ENCODE measurements around the gene PGM5.

PGM5 gene

GRCh38 chr9:68538200-68538599 lies 181.8 kb downstream of the PGM5 start:
- no peak for DNase-seq
- H3F3A ChIP-seq (ENCODE audit: insufficient read depth, low read length) = no peaks in the 10 kb centered on the region
- no peaks in the 10 kb centered on the region for H3K79me2 ChIP-seq (ENCODE audit: low read length)
- no peak overlapping the region for H3K4me2 ChIP-seq (ENCODE audit: low read depth, low read length)
- no peak overlapping the region for H3K9ac ChIP-seq (ENCODE audit: low read length)
- H3K9me2 ChIP-seq (replicated peaks; ENCODE audit: insufficient read depth, low read length) = no peaks in the 10 kb centered on the region
- H4K20me1 ChIP-seq (ENCODE audit: insufficient read depth, low read length) = no peaks in the 10 kb centered on the region
- TF ChIP-seq CTCF (IDR thresholded peaks at IDR 0.05; ENCODE audit: low read length) (no peak), EZH2phosphoT487 (IDR thresholded peaks at IDR 0.05; ENCODE audit: low read length) (no peak), EZH2 (optimal IDR thresholded peaks at IDR 0.05; ENCODE audit: low read depth, low read length) (no peak)
- no peak overlapping the region for H3K27ac ChIP-seq (ENCODE audit: low read length)
- no peaks in the 10 kb centered on the region for H3K4me1 ChIP-seq (ENCODE audit: low read length)
- no peak overlapping the region for H3K4me3 ChIP-seq (ENCODE audit: low read length)
- H3K9me3 ChIP-seq (replicated peaks; ENCODE audit: insufficient read depth, low read length) = no peaks in the 10 kb centered on the region
- H2AFZ ChIP-seq (ENCODE audit: low read length) = no peak overlapping the region
- H3K27me3 ChIP-seq (replicated peaks; ENCODE audit: insufficient read depth, low read length) = no peaks in the 10 kb centered on the region
- no peaks in the 10 kb centered on the region for H3K36me3 ChIP-seq (replicated peaks; ENCODE audit: insufficient read depth, low read length)

DNA sequence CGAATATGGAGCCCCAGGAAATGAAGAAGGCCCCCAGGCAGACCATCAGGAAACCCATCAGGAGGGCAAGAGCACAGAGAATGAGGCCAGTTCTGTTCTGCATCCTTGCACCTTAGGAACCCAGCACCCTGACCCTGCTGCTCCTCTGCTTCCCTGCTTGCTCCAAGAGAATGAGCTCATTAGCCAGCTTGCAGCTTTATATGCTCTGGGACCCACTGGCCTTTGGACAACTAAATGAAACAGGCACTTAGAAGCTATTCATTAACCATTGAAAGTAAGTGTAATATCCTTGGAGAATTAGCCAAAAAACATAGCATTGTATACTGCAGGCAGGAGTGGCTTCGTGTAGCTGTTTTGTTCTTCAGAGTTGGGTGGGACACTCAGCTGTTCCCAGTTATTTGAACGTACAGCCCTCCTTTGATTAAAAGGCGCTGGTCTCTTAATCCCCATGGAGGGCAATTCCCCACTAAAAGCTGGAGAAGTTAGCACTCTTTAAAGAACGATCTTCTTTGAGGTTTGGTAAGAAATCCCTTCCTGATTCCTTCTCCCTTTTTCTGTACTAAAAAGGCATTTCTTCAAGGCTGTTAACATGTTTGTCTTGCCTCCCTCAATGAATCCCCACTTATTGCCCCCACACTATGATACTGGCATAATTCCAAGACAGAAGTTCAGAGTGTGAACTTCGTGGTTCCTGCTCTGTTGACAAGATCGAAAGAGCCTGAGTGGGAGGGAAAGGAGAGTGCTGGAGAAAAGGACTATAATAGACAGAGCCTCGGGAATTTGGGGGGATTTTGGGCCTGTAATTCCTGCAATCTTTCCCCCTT lies 184.5 kb downstream of the PGM5 start, which contains the start of gene TMEM252:
Gene TMEM252 (minus strand): TSS at position 172 of the 824 bp plus-strand sequence. CDS start 69 bp downstream, at position 103.
- H3K9ac ChIP-seq (ENCODE audit: low read length) = no peak within 1 kb of the TSS
- no peak within 1 kb of the TSS for H3K4me2 ChIP-seq (ENCODE audit: low read depth, low read length)
- no peaks in the 10 kb centered on the region for H3K36me3 ChIP-seq (replicated peaks; ENCODE audit: insufficient read depth, low read length)
- H3K27ac ChIP-seq (ENCODE audit: low read length) = no peak within 1 kb of the TSS
- peaks cover 13% of the 10 kb centered on the region for H3K4me1 ChIP-seq (ENCODE audit: low read length)
- no peaks in the 10 kb centered on the region for H3K9me3 ChIP-seq (replicated peaks; ENCODE audit: insufficient read depth, low read length)
- H4K20me1 ChIP-seq (ENCODE audit: insufficient read depth, low read length) = no peaks in the 10 kb centered on the region
- no peaks in the 10 kb centered on the region for H3K79me2 ChIP-seq (ENCODE audit: low read length)
- no peak for TF ChIP-seq EZH2 (optimal IDR thresholded peaks at IDR 0.05; ENCODE audit: low read depth, low read length)
- TF ChIP-seq CTCF (IDR thresholded peaks at IDR 0.05; ENCODE audit: low read length) = no peak
- TF ChIP-seq EZH2phosphoT487 (IDR thresholded peaks at IDR 0.05; ENCODE audit: low read length) = no peak
- DNase-seq = no peak
- no peak within 1 kb of the TSS for H3K4me3 ChIP-seq (ENCODE audit: low read length)
- H3K9me2 ChIP-seq (replicated peaks; ENCODE audit: insufficient read depth, low read length) = no peaks in the 10 kb centered on the region
- H3K27me3 ChIP-seq (replicated peaks; ENCODE audit: insufficient read depth, low read length) = no peaks in the 10 kb centered on the region
- peaks cover 6% of the 10 kb centered on the region; the same call in 1 of the 2 replicates for H3F3A ChIP-seq (ENCODE audit: insufficient read depth, low read length)
- H2AFZ ChIP-seq (ENCODE audit: low read length) = no peak within 1 kb of the TSS

DNA sequence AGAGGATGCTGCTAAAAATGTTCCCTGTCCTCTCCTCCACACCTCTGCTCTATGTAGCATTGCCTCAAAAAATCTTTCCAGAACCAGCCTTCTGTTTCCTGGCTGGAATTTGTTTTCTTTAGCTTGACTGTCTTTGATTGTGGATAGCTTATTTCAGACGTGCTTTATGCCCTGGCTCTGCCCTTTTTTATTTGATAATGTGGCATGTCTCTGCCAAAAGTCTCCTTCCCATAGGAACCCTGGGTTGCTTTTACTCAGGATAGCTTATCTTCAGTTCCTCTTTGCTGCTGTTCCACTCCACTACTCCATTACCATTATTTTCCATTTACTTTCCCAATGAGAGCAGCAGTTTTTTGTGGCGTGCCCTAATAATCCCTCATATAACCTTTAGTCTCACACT lies 185.2 kb downstream of the PGM5 start:
- Histone ChIP-seq H3K27ac (ENCODE audit: low read length) (no peak overlapping the region), H3K9me3 (replicated peaks; ENCODE audit: insufficient read depth, low read length) (no peaks in the 10 kb centered on the region)

More for the DNA sequence above, 185.2 kb downstream of the PGM5 start:
- Histone ChIP-seq H2AFZ (ENCODE audit: low read length) (no peak overlapping the region), H4K20me1 (ENCODE audit: insufficient read depth, low read length) (no peaks in the 10 kb centered on the region), H3F3A (ENCODE audit: insufficient read depth, low read length) (peaks cover 6% of the 10 kb centered on the region), H3K79me2 (ENCODE audit: low read length) (no peaks in the 10 kb centered on the region), H3K9ac (ENCODE audit: low read length) (no peak overlapping the region), H3K27me3 (replicated peaks; ENCODE audit: insufficient read depth, low read length) (no peaks in the 10 kb centered on the region), H3K4me2 (ENCODE audit: low read depth, low read length) (no peak overlapping the region), H3K9me2 (replicated peaks; ENCODE audit: insufficient read depth, low read length) (no peaks in the 10 kb centered on the region), H3K4me3 (ENCODE audit: low read length) (no peak overlapping the region), H3K36me3 (replicated peaks; ENCODE audit: insufficient read depth, low read length) (no peaks in the 10 kb centered on the region), H3K4me1 (ENCODE audit: low read length) (peaks cover 16% of the 10 kb centered on the region)
- TF ChIP-seq EZH2 (optimal IDR thresholded peaks at IDR 0.05; ENCODE audit: low read depth, low read length) = no peak
- no peak for TF ChIP-seq EZH2phosphoT487 (IDR thresholded peaks at IDR 0.05; ENCODE audit: low read length)
- TF ChIP-seq CTCF (IDR thresholded peaks at IDR 0.05; ENCODE audit: low read length) = no peak
- no peak for DNase-seq

All from MM.1S (cell line).